ENCODE data around the gene TMPRSS13. TPM values are rescaled to one million over a fixed set of nuclear protein-coding genes. Genes with fewer than 3 reads are reported as not detected.

The TMPRSS13 gene
- total and polyA plus RNA-seq, 8 donors, result 1.4 to 8.2 (median 2.3) TPM

- no peak overlapping the region for H3K4me3 ChIP-seq
- TF ChIP-seq, protein P1, sequence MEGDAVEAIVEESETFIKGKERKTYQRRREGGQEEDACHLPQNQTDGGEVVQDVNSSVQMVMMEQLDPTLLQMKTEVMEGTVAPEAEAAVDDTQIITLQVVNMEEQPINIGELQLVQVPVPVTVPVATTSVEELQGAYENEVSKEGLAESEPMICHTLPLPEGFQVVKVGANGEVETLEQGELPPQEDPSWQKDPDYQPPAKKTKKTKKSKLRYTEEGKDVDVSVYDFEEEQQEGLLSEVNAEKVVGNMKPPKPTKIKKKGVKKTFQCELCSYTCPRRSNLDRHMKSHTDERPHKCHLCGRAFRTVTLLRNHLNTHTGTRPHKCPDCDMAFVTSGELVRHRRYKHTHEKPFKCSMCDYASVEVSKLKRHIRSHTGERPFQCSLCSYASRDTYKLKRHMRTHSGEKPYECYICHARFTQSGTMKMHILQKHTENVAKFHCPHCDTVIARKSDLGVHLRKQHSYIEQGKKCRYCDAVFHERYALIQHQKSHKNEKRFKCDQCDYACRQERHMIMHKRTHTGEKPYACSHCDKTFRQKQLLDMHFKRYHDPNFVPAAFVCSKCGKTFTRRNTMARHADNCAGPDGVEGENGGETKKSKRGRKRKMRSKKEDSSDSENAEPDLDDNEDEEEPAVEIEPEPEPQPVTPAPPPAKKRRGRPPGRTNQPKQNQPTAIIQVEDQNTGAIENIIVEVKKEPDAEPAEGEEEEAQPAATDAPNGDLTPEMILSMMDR (IDR thresholded peaks at IDR 0.05), result no peak
- FAIRE-seq, result no peak
Observed at GRCh38 chr11:117874253-117874909, 54.8 kb downstream of the TMPRSS13 start.

GRCh38 chr11:117873828-117874125 is 55.4 kb downstream of the TMPRSS13 start:
- FAIRE-seq, result no peak
- no peaks in the 10 kb centered on the region for H3K27me3 ChIP-seq
- TF ChIP-seq, protein P1 (IDR thresholded peaks at IDR 0.05), result no peak

More at GRCh38 chr11:117874253-117874909, 54.8 kb downstream of the TMPRSS13 start:
- WGBS, 2 donors, result 50 to 52% methylated on average over 16 of the region's 16 CpGs
- H3K36me3 ChIP-seq, result no peaks in the 10 kb centered on the region
- ATAC-seq (no peak), DNase-seq (no peak)
- no peak overlapping the region for H3K27ac ChIP-seq
- no peaks in the 10 kb centered on the region for H3K9me3 ChIP-seq
- peaks cover 0 to 4% (median 0%) of the 10 kb centered on the region in 3 donors for H3K4me1 ChIP-seq
- no peaks in the 10 kb centered on the region for H3K27me3 ChIP-seq
- intact Hi-C loops (cut with DNase I), result no loop called here

GRCh38 chr11:117872975-117873827 is 56.0 kb downstream of the TMPRSS13 start:
- intact Hi-C loops (cut with DNase I), result no loop called here
- TF ChIP-seq, protein P1 (IDR thresholded peaks at IDR 0.05), result no peak
- Histone ChIP-seq H3K4me3 (no peak overlapping the region), H3K27me3 (no peaks in the 10 kb centered on the region), H3K36me3 (no peaks in the 10 kb centered on the region), H3K9me3 (no peaks in the 10 kb centered on the region), H3K27ac (no peak overlapping the region), H3K4me1 (peaks cover 0 to 4% (median 0%) of the 10 kb centered on the region in 3 donors)
- ATAC-seq (no peak), FAIRE-seq (no peak), DNase-seq (no peak)
- 78 to 83% methylated on average over 15 of the region's 15 CpGs for WGBS, 2 donors

More at GRCh38 chr11:117873828-117874125, 55.4 kb downstream of the TMPRSS13 start:
- Histone ChIP-seq H3K36me3 (no peaks in the 10 kb centered on the region), H3K9me3 (no peaks in the 10 kb centered on the region), H3K27ac (no peak overlapping the region), H3K4me3 (no peak overlapping the region), H3K4me1 (peaks cover 0 to 4% (median 0%) of the 10 kb centered on the region in 3 donors)
- intact Hi-C loops (cut with DNase I), result no loop called here
- DNase-seq (no peak), ATAC-seq (no peak)
- WGBS, 2 donors, result 52 to 71% methylated on average over 8 of the region's 8 CpGs

GRCh38 chr11:117872420-117872961 is 56.7 kb downstream of the TMPRSS13 start:
- TF ChIP-seq, protein P1 (IDR thresholded peaks at IDR 0.05), result no peak
- intact Hi-C loops (cut with DNase I), result no loop called here
- Histone ChIP-seq H3K4me1 (peaks cover 0 to 4% (median 0%) of the 10 kb centered on the region in 3 donors), H3K9me3 (no peaks in the 10 kb centered on the region), H3K4me3 (no peak overlapping the region), H3K27me3 (no peaks in the 10 kb centered on the region), H3K36me3 (no peaks in the 10 kb centered on the region), H3K27ac (no peak overlapping the region)
- FAIRE-seq (no peak), DNase-seq (peak in 1 of 6 donors; percentile 27), ATAC-seq (no peak)
- WGBS, 2 donors, result 59 to 67% methylated on average over 12 of the region's 12 CpGs
